Breast epithelium (tissue), 4 donors: ENCODE measurements around the gene NLRP10. TPM values are rescaled to one million over a fixed set of nuclear protein-coding genes. Genes with fewer than 3 reads are reported as not detected.

Source experiments
- DNase-seq, 2 donors: peaks; one replicate each; pipeline ENCODE4 v3.0.0-alpha.2; 2019; ENCODE audit warnings: low spot score in 2 of 2
- H3K27ac ChIP-seq, 2 donors: fragments of 200-600 bp; sonication (generic) in 1 of 2; one replicate each; pipeline ENCODE4 v1.5.1; 2016 to 2019; ENCODE audit warnings: mild to moderate bottlenecking in 1 of 2
- H3K27me3 ChIP-seq, 2 donors: fragments of 200-600 bp; sonication (generic) in 1 of 2; one replicate each; pipeline versions ENCODE4 v1.5.1 to v1.6.0; 2017 to 2019; ENCODE audit warnings: control low read depth in 1 of 2, mild to moderate bottlenecking in 1 of 2
- H3K36me3 ChIP-seq: fragments of 200-600 bp; one replicate; pipeline ENCODE4 v1.5.1; 2019
- H3K4me1 ChIP-seq, 2 donors: fragments of 200-600 bp; sonication (generic); one replicate each; pipeline ENCODE4 v1.5.1; 2016 to 2019; ENCODE audit warnings: control low read depth in 1 of 2
- H3K4me3 ChIP-seq, 3 donors: fragments of 200-600 bp; sonication (generic); 1 replicate in 2 of 3; 2 replicates in 1 of 3; pipeline ENCODE4 v1.5.1; 2016 to 2019; ENCODE audit warnings: mild to moderate bottlenecking in 3 of 3, moderate library complexity in 2 of 3
- H3K9me3 ChIP-seq, 2 donors: fragments of 200-600 bp; sonication (generic) in 1 of 2; one replicate each; pipeline ENCODE4 v1.5.1; 2016 to 2019; ENCODE audit warnings: control low read depth in 1 of 2
- POLR2A ChIP-seq: fragments of 450-650 bp; IDR thresholded peaks from one replicate; pipeline ENCODE4 v1.6.1; 2016; ENCODE audit warnings: antibody characterized with exemption, mild to moderate bottlenecking, moderate library complexity
- POLR2AphosphoS5 ChIP-seq, 3 donors: sonication (generic); formaldehyde crosslinking; IDR thresholded peaks; one replicate each; pipeline ENCODE4 v1.6.1; 2017; ENCODE audit warnings: antibody characterized with exemption in 3 of 3
- intact Hi-C: fragments of 100-400 bp; cut with DNase I; formaldehyde crosslinking; loops from one replicate; pipeline ENCODE4 v1.15.1; 2023; ENCODE audit warnings: low total_unique reads
- total RNA-seq, 3 donors: library from RNA; depleted of rRNA; stranded (reverse); fragments of >200 nt; gene quantifications; one replicate each; pipeline ENCODE4 v1.1.0, GENCODE V29; 2016
- TF ChIP-seq, protein P1 (sequence below), 3 donors: fragments of 450-650 bp; IDR thresholded peaks; one replicate each; pipeline ENCODE4 v1.5.1; 2016 to 2017; ENCODE audit warnings: antibody characterized with exemption in 3 of 3, mild to moderate bottlenecking in 3 of 3, moderate library complexity in 3 of 3

Gene NLRP10
- total RNA-seq, 3 donors from 2014 or later: not detected

DNA sequence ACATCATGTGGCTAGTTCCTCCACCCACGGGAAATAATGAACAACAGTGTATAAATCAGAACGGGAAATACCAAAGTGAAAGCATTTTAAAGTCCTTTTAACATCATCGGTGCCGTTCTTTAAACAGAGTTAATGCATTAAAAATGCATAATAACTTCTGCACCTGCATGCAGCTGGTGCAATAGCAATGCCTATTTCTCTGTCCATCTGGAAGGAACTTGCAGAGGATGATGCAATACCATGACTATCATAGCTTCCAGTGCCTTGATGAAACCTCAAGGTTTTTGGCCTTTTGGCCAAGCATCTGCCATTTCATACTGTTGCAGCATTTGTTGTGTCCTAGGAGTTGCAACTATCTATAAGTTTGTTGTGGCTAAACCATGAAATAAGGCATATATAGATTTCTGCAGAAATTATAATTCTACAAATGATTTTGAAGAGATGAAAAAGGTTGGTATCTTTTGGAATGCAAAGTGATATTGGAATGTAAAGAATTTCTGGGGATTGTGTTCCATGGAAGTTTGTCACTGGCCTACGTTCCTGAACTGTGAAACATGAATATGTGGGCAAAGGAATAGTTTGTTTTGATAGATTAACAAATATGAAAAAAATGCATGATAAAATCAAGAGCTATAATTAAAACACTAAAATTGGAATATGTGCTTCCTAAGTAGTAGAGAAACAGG, 12.1 kb upstream of the NLRP10 start:
- Histone ChIP-seq H3K27ac (no peak overlapping the region), H3K36me3 (no peaks in the 10 kb centered on the region), H3K27me3 (no peaks in the 10 kb centered on the region), H3K4me1 (no peaks in the 10 kb centered on the region), H3K9me3 (no peaks in the 10 kb centered on the region), H3K4me3 (no peak overlapping the region)
- no peak for DNase-seq
- no peak for TF ChIP-seq POLR2AphosphoS5 (IDR thresholded peaks at IDR 0.05)
- TF ChIP-seq, protein P1, sequence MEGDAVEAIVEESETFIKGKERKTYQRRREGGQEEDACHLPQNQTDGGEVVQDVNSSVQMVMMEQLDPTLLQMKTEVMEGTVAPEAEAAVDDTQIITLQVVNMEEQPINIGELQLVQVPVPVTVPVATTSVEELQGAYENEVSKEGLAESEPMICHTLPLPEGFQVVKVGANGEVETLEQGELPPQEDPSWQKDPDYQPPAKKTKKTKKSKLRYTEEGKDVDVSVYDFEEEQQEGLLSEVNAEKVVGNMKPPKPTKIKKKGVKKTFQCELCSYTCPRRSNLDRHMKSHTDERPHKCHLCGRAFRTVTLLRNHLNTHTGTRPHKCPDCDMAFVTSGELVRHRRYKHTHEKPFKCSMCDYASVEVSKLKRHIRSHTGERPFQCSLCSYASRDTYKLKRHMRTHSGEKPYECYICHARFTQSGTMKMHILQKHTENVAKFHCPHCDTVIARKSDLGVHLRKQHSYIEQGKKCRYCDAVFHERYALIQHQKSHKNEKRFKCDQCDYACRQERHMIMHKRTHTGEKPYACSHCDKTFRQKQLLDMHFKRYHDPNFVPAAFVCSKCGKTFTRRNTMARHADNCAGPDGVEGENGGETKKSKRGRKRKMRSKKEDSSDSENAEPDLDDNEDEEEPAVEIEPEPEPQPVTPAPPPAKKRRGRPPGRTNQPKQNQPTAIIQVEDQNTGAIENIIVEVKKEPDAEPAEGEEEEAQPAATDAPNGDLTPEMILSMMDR (IDR thresholded peaks at IDR 0.05): no peak
- no peak for TF ChIP-seq POLR2A
- intact Hi-C loops: no loop called here

DNA sequence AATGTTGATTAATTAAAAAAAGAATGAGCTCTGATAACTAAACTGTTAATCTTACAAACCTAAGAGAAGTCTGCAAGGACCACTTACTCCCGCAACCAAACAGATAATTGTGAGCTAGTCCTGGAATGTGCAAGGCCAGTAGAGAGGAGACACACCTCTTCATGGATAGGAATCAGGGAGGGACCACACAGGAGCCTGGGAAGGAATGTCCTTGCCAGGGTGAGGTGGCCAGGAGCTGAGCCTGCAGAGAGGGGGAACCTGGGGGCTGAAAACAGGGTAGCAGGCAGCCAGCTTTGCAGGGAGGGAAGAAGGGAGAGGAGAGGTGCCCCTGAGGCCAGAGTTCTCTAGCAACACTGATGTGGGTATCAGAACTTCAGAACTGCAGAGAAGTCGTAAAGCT, 9.4 kb upstream of the NLRP10 start:
- no peaks in the 10 kb centered on the region for H3K36me3 ChIP-seq
- no peak for DNase-seq
- TF ChIP-seq POLR2A: no peak
- no peak for TF ChIP-seq POLR2AphosphoS5 (IDR thresholded peaks at IDR 0.05)
- TF ChIP-seq, protein P1 (IDR thresholded peaks at IDR 0.05): no peak
- intact Hi-C loops: no loop called here
- H3K27me3 ChIP-seq: no peaks in the 10 kb centered on the region
- H3K4me1 ChIP-seq: no peaks in the 10 kb centered on the region
- H3K9me3 ChIP-seq: no peaks in the 10 kb centered on the region
- no peak overlapping the region for H3K27ac ChIP-seq
- H3K4me3 ChIP-seq: no peak overlapping the region

GRCh38 chr11:7973011-7973410, 7.8 kb upstream of the NLRP10 start:
- H3K27ac ChIP-seq: no peak overlapping the region
- TF ChIP-seq POLR2A (no peak), POLR2AphosphoS5 (IDR thresholded peaks at IDR 0.05) (no peak)
- TF ChIP-seq, protein P1 (IDR thresholded peaks at IDR 0.05): no peak
- H3K4me3 ChIP-seq: no peak overlapping the region
- no peaks in the 10 kb centered on the region for H3K9me3 ChIP-seq
- DNase-seq: no peak
- intact Hi-C loops: no loop called here
- no peaks in the 10 kb centered on the region for H3K4me1 ChIP-seq
- H3K27me3 ChIP-seq: no peaks in the 10 kb centered on the region
- no peaks in the 10 kb centered on the region for H3K36me3 ChIP-seq

DNA sequence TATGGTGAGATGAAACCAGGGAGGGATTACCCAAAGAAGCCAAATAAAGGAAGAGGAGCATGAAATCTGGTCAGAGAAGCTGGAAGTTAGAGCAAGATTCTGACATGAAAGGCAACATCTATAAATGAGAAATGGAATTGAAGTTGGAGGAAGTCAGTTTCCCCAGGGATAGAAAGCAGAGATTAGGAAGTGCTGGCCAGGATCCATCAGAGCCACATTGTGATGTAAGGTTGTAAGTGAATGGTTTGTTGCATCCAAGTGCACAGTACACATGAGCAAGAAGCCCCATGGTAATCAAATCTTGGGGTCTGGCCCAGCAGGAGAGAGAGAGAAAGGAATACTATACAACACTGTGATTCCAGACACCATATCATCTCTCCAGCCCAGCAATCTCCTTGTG, 6.6 kb upstream of the NLRP10 start:
- intact Hi-C loops: no loop called here
- Histone ChIP-seq H3K36me3 (no peaks in the 10 kb centered on the region), H3K9me3 (no peaks in the 10 kb centered on the region), H3K27me3 (no peaks in the 10 kb centered on the region), H3K27ac (no peak overlapping the region), H3K4me1 (no peaks in the 10 kb centered on the region), H3K4me3 (no peak overlapping the region)
- TF ChIP-seq POLR2A (no peak), POLR2AphosphoS5 (IDR thresholded peaks at IDR 0.05) (no peak)
- TF ChIP-seq, protein P1 (IDR thresholded peaks at IDR 0.05): no peak
- no peak for DNase-seq

- Histone ChIP-seq H3K27me3 (no peaks in the 10 kb centered on the region), H3K9me3 (no peaks in the 10 kb centered on the region), H3K36me3 (no peaks in the 10 kb centered on the region), H3K27ac (no peak overlapping the region), H3K4me1 (no peaks in the 10 kb centered on the region), H3K4me3 (no peak overlapping the region)
- intact Hi-C loops: no loop called here
- DNase-seq: no peak
- TF ChIP-seq, protein P1 (IDR thresholded peaks at IDR 0.05): no peak
- TF ChIP-seq POLR2A (no peak), POLR2AphosphoS5 (IDR thresholded peaks at IDR 0.05) (no peak)
Observed at GRCh38 chr11:7969756-7970646, 4.8 kb upstream of the NLRP10 start.
